HG02840 (cell line): ENCODE results near the gene TIGD1.

Experiments
- ATAC-seq: cut with Tn5 transposase; IDR thresholded peaks from one replicate; pipeline ENCODE4 v1.9.1; 2021; ENCODE audit warnings: mild to moderate bottlenecking, moderate library complexity, moderate number of reproducible peaks; ENCODE audit not compliant: unreplicated experiment, low FRiP score

The TIGD1 gene

DNA sequence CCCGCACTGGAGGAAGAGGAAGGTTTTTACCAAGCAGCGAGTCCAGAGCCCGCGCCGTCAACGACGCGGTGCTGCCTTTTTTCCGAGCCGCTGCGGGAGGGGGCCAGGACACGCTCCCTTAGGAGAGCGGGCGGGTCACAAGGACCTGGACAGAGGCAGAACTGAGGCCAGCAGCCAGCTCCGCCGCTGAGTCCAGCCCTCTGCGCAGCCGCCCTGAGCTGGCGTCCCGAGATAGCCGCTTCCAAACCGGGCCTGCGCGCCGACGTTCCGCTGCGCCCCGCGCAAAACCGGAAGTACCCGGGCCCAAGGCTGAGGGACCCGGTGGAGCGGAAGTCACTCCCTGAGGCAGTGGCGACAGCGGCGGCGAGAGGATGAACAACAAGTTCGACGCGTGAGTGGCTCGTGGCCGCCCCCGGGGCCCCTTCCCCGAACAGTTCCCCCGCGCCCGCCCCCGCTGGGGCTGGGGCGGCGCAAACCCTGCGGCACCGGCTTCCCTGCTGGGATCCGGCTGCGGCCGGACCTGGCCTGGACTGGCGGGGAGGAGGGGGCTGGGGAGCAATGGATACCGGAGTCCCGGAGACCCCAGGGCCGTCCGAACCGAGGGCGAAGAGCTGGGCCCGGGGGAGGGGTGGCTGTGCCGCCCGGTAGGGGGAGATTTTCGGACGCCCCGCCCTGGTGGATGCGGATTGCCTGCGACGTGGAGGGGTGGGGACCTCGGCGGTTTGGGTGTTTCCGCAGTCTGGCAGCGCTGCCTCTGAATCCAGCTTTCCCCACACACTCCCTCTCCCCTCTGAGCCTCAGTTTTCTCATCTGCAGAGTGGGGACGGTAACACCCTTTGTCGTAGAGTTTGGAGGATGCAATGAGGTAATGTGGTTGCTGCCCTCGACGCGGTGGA is at the start of gene TIGD1, which contains the start of gene EIF4E2:
TSS of gene TIGD1 (minus strand) at position 204 of the 896 bp plus-strand sequence. CDS start 675 bp downstream, outside the sequence.
TSS of gene EIF4E2 (plus strand) at position 336 of the 896 bp plus-strand sequence. CDS start at position 372, 36 bp downstream.
- ATAC-seq, result peak; percentile 91

DNA sequence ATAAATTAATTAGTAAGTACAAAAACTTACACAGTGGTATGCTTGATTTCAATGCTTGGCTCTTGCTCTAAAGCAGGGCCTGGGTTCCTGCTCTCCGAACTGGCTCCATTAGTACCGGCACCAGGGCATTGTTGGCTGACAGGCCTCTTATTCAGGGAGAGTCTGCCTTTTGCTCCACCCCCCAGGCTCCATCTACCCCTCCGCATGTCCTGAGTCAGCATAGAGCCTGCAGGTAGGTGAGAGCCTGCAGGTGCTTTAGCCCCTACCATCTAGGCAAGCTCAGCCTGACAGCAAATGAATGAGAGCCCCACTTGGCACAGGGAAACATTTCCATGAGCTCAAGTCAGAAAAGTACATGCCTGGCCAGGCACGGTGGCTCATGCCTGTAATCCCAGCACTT is 47.9 kb upstream of the TIGD1 start:
- no peak for ATAC-seq

DNA sequence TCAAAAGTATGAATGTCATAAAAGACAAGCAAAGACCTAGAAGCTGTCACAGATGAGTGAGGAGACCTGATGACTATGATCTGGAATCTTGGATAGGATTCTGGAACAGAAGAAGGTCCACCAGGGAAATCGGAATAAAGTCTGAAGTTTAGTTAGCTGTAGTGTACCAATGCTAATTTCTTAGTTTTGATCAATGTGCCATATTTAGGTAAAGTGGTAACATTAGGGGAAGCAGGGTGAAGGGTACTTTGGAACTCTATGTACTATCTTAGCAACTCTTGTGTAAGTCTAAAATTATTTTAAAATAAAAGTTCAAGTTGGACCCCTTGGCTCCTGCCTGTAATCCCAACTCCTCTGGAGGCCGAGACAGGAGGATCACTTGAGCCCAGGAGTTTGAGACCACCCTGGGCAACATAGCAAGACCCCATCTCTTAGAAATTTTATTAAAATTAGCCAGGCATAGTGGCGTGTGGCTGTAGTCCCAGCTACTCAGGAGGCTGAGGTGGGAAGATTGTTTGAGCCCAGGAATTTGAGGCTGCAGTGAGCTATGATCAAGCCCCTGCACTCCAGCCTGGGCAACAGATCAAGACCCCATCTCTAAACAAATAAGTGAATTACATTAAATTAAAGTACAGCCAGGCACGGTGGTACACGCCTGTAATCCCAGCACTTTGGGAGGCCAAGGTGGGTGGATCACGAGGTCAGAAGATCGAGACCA is 47.2 kb upstream of the TIGD1 start:
- ATAC-seq, result no peak

DNA sequence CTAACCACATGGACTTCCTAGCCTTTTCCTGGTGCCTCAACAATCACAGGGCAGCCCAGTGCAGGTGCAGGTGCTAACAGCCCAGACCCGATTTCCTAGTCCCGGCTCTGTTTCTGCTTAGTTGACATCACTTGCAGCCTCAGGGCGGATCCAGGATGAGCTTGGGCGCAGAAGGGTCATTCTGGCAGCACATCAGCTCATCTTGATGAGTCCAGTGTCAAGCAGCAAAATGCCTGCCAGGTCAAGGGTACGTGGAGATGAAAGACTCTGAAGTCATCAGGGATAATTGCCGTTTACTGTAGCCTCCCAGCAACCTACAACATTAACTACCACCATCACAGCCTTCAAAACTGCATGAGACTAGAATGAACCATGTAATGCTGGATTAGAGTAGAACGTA is 43.6 kb upstream of the TIGD1 start:
- no peak for ATAC-seq

DNA sequence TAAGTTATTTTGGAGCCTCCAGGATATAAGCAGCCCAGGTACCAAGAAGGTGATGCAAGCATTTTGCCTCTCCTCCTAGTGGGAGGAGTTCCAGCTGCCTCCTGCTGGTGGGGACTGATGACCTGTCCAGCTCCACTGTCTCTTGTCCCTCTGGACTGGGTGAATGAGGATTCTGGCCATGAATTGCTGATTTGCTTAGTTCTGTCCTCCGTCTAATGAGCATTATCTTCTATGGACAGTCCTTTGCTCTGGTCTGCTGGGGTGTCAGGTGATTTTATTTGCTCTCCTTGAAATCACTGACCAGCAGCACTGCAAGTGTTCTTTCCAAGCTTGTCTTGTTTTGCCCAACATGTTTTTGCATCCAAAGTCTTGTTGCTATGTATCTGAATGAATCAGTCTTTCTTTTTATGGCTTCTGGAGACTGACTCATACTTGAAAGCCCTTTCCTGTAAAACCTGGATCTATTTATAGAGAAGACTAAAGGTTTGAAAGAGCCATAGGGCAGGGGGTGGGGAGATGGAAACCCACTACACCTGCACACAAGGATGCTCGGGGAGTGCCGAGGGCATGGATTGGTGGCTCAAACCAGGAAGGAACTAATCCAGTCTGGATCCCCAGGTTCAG is 42.5 kb upstream of the TIGD1 start:
- no peak for ATAC-seq

DNA sequence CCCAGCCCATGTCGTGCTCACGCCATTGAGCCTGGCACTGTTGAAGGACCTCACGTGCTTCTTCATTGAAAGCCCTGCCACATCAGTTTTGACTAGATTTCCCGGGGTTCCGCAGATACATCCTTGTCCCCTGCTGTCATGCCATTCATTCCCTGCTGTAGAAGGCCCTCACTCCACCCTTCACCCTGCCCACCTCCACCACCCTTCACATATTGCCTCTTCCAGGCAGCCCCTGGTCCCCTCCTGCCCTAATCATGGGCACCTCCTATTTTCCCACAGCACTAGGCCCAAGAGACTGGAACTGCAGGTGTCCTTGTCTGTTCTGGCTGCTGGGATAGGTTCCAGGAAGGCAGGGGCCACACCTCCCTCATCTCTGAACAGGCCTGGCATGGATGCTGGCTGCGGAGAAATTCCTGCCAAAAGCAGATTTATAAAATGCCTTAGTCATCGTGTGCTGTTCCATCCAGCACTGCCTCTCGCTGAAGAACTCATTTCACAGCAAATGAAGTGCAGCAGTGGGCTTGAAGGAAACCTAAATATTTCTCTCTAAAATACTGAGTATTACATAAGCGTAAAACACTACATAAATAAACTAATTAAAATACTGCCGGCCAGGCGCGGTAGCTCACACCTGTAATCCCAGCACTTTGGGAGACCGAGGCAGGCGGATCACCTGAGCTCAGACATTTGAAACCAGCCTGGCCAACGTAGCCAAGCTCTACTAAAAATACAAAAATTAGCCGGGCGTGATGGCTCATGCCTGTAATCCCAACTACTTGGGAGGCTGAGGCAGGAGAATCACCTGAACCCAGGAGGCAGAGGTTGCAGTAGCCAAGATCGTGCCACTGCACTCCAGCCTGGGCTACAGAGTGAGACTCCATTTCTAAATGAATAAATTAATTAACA is 38.6 kb upstream of the TIGD1 start:
- no peak for ATAC-seq

DNA sequence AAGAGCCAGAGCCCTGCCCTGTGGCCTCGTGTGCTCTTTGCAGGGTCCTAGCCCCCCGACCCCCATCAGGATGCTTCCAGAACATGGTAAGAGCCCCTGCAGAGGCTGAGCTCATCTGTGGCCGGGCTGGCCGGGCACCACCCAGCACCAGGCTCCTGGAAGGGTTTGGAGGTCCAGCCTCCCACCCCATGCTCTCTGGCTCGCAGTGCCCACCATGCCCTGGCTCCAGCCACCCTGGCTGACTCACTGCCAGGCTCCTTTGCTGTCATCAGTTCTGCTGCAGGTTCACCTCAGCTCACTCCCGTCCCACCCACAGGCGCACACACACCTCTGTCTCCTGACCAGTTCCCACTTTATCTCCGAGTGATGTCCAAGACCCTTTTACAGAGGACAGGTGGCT is 37.7 kb upstream of the TIGD1 start:
- ATAC-seq, result no peak

DNA sequence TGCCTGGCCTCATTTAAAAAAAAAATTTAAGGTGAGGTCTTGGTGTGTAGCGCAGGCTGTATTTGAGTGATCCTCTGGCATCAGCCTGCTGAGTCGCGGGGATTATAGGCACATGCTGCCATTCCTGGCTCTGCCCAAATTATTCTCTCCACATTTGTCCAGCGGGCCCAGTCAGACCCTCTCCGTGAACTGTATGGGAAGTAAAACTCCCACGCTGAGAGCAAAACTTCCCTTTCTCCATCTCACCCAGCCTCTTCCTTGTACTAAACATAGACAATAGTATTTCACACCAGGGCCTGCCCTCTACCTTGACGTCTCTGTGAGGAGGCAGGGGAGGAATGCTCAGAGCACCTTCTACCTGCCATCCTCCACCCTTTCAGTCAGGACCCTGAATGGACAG is 37.2 kb upstream of the TIGD1 start:
- ATAC-seq, result no peak

DNA sequence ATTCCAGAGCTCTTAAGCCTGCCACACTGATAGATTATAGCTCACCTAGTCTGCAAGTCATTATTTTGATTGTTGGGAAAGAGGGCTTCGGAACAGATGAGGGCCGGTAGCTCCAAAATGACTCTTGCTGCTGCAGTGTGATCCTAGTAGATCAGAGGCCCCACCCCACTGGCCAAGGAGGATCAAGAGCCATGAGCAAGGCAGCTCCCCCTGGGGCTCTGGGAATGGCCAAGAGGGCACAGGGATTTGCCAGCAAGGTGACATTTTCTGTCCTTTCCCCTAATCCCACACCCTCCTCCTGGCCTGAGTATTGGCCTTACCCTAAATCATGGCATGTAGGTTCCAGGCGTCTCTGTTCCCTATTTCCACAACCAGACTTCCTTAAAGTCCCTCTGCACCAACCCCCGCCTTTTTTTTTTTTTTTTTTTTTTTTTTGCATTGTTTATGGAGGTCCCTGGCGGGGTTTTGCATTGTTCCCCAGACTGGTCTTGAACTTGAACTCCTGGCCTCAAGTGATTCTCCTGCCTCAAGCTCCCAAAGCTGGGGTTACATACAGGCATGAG is 36.7 kb upstream of the TIGD1 start:
- ATAC-seq, result no peak

DNA sequence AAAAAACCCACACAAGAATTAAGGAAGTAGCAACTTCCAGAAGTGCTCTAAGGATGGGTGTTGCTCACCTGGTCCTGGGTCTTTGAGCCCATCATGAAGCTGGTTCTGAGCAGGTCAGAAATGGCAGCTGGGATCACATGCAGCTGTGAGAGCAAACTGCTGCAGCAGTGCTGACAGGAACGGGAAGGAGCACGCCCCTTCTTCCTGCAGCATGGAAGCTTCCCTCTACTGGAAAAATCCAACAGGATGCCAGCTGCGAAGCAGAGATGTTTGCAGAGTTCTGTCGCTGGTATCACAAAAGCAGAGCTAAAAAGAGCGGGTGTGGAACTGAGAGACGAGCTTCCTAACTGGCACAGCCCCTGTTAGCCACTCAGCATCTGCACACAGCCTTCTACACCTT is 33.9 kb upstream of the TIGD1 start:
- ATAC-seq, result no peak

DNA sequence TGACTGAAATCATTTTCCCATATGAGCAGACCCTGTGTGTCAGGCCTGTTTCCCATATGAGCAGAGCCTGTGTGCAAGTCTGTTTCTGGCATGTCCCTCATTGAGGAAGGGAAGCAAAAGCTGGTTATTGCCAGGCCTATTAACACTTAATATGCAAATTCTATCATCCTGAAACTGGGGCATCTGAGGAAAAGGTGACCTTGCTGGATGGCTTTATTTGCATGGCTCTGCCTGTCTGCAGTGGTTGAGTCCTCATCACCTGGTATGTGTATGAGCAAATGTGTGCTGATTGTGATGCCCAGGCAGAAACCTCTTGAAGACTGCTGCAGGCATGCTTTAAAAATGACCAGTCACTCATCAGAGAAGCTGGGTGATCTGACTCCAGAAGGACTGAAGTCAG is 31.4 kb upstream of the TIGD1 start:
- no peak for ATAC-seq

DNA sequence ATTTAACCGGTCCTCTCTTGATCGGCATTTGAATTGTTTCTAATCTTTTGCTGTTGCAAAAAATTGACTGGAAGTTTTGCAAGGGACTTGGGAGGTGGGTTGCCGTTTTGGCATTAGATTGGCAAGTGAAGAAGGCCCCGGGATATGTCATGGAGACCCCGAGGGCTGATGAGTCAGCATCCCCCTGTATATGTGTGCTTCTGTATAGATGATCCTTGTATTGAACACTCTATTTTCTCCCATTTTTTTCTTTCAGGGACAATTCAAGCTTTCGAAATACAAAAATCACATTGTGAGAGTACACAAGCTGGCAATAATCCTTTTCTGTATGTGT is 30.3 kb upstream of the TIGD1 start:
- no peak for ATAC-seq

DNA sequence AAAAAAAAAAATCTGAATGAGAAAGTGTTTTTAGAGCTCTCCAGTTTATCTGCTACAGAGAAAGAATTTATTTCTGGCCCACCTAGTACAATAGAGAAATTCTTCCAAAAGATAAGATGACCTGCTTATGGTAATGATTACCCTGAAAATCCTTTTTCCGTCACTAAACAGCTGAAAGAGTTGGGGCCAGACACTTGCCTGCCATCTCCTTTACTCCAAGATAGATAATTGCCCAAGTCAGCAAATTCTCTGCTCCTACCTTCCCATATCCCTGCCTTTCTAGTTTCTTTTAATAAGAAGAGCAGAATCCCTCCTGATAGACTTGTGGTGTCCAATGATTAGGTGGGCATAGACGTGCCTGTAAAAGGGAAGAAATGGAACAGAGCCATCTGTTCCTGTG is 28.3 kb upstream of the TIGD1 start:
- no peak for ATAC-seq

DNA sequence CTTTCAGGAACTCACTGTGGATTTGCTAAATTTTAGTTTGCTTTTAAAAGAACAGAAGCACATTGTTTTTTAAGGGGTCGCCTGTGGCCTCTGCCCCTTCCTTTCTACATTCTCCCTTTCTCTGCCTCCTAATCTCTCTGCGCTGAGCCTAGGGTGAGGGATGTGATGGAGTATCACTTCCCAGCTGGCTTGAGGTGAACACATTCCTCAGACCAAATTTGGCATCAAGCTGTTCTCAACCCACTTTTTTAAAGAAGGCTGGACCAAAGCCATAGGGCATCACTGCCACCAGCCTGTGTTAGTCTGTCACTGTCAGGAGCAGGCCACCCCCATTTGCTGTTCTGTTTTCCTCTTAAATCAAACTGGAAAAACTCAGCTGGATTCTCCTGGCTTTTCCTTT is 27.5 kb upstream of the TIGD1 start:
- ATAC-seq, result no peak

DNA sequence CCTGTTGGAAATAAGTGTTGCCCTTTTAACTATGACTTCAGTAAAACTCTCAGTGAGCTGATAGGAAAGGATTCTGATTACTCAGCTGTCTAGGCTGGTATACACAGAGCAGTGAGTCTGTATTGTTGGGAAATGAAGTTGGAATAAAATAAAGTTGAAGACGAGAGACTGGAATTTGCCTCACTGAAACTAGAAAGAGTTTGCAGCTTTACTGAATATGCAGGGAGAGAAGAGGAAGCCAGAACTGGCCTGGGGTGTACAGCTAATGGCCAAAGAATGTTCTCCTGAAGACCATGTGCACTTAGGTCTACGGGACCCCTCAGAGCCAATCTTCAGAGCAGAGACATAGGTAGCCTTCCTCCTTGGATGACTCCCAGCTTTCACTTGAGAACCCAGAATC is 26.6 kb upstream of the TIGD1 start:
- no peak for ATAC-seq

DNA sequence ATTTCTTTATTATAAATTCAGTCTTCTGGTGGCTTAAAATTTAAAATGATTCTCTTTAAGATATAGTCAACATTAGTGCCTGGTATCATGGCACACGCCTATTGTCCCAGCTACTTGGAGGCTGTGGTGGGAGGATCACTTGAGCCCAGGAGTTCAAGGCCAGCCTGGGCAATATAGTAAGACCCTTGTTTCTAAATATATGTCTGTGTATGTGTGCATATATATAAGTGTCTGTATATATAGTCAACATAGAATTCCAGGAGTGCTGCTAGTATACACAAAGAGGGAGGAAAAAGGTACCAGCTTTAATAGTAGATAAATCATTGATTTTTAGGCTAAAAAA is 25.0 kb upstream of the TIGD1 start:
- ATAC-seq, result no peak

DNA sequence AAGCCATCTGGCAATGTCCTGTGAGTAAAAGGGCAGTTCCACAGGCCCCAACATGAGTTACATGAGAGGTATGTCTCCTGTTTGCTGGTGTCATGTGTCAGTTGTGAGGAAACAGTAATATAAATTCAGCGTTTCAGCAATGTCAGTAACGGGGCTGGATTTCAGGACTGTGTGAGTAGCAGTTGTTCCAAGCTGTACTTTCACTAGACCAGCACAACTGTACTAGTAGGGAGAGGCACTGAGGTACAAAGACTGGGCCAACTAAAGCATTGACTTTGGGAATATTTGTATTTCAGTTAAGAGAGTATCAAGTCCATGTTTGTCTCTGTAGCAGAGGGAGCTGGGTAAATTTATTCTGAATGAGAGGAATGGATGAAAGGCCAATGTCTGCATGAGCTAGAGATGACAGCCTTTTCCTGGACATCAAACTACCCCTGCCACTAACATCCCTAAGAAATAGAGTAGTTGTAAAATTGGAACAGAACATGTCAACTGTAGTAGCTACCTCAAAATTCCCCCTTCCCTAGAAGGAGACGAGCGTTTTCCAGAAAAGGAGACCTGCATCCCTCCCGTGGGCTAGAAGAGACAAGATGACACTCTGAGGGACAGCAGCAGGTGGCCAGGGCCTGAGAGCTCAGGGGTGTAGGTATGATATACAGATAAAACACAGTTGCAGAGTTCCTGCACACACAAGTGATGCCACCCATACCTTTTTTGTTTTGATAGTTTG is 24.5 kb upstream of the TIGD1 start:
- no peak for ATAC-seq

DNA sequence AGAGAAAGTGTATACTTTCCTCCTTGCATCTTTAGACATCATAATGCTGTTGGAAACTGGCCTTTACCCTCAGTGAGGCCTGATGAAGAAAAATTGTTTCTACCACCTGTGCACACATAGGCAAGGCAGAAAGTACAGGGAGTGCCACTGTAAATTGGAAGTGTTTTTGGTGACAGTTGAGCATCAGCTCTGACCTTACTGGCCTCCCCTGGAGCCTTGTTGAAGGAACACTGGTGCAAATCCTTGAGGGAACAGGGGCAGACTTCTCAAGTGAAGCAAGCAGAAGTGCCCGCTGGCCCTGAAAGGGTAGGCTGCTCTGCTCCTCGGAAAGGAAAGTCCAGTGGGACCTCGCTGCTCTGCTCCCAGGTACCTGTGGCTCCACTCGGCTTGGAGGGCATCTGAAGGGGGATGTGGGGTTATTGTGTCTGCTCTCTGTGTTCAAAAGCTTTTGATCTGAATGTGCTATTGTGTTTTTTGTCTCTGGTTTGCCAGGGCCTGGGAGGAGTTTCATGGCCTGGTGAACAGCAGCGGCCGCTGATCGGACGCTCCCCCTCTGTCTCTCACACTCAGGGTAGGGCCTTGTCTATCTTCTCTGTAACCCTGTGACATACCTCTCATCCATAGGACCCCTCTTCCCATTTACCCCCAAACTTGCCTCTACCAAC is 23.5 kb upstream of the TIGD1 start:
- ATAC-seq, result no peak

DNA sequence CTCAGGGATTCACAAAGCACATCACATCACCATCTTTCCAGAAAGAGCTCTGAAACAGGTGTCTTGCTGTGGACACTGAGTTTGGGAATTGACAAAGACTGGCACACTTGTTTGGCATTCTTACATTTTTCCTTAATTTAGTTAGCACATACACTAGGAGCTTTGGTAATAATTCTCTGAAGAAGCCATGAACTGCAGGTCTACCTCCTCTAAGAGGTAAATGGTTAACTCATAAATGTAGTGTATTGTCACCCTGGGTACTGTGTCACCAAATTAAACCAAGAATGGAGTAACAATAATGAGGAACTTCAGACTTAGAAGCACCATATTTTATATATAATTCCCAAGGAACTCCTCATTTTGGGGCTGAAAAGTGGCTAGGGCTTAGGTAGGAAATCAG is 22.7 kb upstream of the TIGD1 start:
- ATAC-seq, result no peak
